ENCODE results near the gene ADCY7.

ADCY7 gene

DNA sequence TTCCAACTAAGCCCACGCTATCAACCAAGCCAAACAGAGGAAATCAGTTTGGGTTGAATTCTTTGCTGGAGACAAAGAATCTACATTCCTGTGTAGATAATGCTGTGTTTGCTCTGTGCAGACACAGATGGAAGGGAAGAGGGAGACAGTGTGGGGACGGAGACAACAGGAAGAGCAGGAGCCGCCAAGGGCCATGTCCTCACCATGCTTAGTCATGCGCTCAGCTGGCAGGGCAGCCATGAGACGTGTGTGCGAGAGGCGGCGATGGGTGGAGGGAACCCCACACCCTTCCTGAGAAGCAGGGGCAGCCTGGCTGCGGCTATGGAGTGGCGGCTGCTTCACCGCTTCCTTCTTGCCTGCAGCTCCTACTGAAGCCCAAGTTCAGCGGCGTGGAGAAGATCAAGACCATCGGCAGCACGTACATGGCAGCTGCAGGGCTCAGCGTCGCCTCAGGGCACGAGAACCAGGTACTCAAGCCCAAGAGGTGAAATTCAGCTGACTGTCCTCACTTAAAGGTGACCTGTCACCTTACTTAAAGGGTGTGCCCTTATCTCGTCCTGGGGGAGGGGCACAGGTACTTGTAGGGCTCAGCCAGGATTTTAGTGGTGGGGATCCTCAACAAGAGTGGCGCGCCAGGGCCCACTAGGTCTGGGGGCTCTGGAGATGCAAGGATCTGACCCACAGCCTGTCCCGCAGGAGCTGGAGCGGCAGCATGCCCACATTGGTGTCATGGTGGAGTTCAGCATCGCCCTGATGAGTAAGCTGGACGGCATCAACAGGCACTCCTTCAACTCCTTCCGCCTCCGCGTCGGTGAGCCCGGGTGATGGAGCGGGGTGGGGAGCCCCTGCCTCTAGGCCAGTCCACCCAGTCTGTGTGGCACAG is 47.5 kb downstream of the ADCY7 start:
- peak; percentile 91 for DNase-seq (ENCODE audit: low spot score)

DNA sequence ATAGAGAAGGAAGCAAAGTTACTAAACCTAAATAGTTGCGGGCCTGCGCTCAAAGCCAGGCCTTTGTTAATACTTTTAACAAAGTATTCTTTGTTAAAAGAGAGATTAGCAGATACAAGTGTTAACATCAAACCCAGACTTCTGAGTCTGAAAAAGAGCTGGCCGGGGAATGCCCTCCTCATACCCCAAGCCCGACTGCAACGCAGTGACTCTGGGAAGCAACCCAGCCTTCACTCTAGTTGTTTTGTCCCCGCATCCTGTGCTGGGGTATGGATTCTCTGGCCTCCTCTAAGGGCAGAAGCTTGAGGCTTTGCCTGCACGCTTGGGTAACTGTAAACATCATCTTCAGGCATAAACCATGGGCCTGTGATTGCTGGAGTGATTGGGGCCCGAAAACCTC is 48.3 kb downstream of the ADCY7 start:
- no peak for DNase-seq (ENCODE audit: low spot score)

DNA sequence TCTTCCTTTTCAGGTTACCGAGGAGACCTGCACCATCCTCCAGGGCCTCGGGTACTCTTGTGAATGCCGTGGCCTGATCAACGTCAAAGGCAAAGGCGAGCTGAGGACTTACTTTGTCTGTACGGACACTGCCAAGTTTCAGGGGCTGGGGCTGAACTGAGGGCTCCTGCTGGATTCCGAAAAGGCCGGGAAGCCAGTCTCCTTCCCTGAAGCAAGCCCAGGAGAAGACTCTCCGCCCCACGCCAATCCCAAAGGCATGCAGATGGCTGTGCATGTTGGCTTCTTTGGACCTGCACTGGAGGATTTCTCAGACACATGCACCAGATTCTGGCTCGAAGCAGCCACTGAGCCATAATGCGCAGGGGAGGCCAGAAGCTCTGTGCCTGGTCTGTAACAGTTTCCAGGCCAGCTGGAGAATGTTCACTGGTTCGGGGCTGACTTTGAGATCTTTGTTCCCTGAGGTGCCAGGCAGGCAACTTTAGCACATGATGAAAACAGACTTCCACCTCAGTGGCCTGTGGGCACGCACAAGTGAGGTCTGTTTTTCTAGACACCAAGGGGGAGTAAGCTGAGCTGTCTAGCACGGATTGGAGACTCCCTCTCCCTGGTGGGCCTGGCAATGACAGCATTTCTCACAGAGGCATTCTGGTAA is 49.1 kb downstream of the ADCY7 start:
- peak; percentile 7 for DNase-seq (ENCODE audit: low spot score)

DNA sequence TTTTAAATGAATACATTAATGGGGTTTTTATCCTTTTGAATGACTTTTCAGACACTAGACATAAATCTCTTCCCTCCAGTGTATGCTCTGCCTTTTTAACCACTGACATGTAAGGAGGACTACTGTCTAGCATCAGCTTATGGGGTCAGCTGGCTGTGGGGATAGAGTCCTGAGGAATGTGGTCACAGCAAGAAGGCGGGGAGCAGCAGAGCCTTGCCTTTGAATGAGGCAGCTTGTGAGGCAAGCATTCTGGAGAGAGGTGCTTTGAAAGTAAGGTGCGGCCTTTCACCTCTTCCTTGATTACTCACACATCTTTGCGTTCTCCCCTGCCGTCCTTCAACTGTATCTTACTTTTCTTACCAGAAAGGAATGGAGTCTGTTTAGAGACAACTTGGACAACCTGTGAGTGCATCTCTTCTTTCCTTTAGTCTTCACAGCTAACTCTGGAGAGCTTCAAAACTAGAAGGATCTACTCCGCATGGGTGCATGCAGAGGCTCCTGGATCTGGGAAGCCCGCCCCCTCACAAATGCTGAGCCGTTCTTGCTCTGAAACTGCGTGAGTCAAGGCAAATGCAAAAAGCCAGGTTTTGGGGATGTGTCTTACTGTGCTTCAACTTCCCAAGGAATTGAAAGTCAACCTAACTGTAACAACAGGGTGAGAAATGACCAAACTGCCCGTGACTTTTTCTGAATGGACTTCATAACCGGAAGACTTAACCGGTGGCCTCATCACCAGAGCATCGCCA is 49.9 kb downstream of the ADCY7 start:
- no peak for DNase-seq (ENCODE audit: low spot score)

DNA sequence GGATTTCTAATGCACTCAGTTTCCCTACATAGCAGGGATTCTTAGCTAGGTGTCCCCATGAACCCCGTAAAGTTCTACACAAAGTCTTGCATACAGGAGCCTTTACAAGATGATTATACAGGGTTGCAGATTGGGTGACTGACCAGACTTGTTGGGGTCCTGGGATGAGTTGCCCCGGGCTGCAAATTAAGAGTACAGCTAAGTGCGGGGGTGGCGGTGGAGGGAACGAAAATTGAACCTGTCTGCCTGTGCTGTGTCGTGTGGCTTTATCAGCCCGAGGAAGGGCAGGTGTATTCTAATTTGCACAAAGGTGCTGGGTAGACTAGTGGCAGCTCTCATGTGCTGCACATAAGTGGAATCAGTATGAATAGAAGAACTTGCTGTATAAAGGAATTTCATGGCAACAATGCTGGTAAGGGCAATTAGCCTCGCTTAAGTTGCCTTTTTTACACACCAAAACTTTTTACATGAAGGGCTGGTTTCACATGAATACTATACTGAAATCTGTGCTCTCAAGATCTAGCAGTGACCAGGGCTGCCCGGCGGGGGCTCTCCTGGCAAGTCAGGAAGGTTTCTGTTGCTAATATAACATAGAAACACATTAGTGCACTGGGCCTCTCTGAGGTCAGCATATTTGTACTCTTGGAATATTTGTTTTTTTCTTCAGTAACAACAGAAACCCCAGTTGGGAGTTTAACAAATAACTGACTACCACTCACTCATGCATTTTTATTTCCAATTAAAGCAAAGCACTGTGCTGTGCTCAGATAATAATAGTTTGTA is 50.7 kb downstream of the ADCY7 start:
- DNase-seq (ENCODE audit: low spot score): no peak

DNA sequence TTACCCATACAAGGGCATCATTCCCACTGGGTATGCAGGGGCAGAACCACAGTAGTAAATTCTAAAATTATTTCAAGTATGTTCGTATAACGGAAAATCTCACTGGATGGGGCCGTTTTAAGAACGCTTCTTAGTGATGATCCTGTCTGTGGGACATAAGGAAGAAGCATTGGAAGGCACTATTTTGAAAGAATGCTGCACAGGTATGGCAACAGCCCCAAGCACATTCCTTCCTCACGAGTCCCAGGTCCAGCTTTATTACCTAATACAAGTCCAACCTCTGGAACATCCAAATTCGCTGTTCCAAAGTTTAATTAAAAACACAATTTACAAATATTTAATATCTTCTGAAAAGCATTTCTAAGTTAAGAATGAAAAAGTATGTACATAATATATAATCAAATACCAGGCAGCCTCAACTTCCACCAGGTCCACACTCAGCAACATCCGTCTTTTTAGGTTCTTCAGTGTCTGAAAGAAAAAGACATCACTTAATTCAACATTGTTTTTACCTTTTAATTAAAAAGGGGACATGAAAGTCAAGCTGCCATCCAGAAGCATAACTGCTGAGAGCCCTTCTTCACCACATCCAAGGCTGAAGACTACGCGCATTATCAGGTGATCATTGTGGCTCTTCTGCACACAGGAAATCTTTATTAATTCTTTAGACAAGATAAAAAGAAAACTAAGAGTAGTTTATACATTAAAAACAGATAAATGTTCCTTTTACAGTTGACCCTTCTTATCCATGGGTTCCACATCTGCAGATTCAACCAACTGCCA is 52.6 kb downstream of the ADCY7 start:
- DNase-seq (ENCODE audit: low spot score): no peak

DNA sequence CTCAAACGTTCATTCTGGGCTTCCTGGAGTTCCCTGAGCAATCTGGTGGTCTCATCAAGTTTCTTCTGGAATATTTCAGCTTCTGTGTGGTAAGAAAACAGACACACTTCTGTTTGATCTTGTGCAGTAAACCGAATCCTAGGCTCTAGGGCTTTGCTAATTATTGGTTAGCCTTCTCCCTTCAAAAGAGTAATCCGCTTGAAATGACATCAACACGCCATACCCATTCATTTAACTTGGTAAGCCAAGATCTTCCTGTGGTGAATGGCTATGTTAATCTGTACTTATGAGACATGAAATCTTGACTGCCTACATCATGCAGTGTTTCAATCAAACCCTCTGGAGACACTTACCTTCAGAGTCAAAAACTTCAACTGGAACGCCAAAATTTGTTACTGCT is 54.0 kb downstream of the ADCY7 start:
- no peak for DNase-seq (ENCODE audit: low spot score)

DNA sequence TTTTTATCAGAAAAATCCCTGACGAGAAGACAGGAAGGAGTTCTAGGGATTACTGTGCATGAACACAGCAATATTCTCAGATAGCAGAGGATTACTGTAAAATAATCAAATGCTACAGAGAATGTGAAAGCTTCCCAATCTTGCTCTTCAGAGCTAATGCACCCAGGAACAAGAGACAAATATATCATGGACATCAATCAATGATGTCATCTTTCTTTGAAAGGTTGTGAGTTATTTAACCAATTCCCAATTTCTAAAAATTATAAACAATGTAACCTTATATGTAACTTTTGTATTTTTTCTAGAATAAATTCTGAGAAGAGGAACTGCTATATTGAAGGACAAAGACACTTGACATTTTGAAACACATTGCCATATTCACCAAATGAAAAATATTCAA is 56.0 kb downstream of the ADCY7 start:
- no peak for DNase-seq (ENCODE audit: low spot score)

DNA sequence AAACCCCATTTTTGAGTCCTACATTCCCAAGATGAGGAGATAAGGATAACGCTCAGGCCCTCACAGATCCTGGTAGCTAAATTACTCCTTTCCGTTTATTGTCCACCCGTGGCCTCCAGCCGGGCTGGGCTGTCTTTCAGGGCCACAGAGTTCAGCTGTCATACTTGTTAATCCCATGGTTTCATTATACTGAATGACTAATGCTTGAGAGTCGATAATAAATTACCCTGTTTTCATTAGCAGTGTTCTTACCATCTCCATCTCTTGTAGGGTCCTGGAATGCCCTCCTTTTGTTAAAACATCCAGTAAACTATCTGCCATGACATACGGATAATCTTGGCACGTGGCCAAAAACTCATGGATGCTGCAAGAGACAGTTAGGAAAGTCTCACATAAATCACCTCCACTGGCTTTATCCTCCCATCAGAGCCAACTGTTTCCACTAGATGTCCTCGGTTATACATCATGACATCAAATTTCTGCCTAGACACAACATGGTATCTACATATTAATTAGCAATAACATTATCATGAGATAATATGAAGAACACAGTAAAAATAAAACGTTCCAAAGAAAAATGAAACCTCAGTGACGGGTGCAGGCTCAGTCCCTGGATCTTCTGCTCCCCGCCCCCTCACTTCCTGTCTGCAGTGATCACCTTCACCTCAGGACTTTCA is 57.1 kb downstream of the ADCY7 start:
- DNase-seq (ENCODE audit: low spot score): peak; percentile 44

DNA sequence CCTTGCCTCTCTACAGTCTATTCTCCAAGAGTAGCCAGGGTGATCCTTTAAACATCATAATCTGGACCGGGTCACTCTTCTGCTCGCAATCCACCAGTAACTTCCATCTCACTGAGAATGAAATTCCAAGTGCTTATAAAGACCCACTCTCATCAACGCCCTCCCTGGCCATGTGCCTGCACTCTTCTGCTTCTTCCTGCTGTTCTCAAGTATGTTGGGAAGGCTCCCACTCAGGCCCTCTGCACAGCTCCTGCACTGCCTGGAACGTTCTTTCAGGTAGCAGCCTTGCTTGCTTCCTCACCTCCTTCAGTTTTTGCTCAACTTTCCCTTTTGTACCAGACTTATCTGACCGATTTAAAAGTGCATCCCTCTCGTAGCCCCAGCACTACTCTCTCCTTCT is 58.0 kb downstream of the ADCY7 start:
- DNase-seq (ENCODE audit: low spot score): no peak

DNA sequence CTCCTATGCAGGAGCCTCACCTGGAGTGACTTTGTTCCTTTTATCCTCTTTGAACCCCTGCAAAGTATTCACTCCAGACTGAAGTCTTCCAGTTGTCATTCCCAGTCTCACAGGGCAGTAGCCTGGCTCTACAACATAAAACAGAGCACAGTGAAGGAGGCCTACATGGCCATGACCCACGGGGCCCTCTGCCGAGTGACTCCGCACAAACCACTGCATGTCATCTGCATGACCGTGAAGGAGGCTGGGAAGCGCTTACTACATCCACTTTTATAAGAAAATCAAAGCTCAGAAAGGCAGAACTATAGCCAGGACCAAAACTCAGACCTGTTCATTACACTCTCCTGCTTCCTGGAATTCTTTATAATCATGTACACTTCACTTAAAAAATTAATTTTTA is 59.9 kb downstream of the ADCY7 start:
- DNase-seq (ENCODE audit: low spot score): no peak

DNA sequence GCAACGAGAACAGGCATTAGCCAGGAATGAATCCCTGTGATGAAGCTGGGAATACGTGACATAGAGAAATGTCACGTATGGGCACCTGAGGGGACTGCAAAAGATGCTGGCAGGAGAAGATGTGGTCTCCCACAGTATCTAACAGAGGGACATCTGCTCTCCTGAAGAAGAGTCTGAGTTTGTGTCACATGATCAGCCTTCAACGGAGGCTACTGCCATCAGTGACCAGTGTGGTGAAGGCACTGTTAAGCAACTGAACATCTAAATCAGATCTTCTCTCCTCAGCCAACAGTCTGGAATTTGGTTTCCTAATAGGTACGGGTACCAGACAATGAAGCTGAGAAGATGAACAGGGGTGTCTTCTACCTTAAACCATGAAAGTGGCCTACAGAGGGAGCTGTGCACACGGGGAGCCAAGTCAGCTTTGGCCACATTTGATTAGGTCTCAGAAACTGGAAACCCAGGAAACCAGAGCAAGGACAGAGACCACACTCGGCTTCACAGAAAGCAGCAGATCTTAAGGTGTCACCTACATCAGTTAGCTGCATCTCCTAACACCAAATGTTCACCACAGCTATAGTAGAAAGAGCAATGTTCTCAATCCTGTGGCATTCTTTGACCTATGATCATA is 60.6 kb downstream of the ADCY7 start:
- DNase-seq (ENCODE audit: low spot score): peak; percentile 37

DNA sequence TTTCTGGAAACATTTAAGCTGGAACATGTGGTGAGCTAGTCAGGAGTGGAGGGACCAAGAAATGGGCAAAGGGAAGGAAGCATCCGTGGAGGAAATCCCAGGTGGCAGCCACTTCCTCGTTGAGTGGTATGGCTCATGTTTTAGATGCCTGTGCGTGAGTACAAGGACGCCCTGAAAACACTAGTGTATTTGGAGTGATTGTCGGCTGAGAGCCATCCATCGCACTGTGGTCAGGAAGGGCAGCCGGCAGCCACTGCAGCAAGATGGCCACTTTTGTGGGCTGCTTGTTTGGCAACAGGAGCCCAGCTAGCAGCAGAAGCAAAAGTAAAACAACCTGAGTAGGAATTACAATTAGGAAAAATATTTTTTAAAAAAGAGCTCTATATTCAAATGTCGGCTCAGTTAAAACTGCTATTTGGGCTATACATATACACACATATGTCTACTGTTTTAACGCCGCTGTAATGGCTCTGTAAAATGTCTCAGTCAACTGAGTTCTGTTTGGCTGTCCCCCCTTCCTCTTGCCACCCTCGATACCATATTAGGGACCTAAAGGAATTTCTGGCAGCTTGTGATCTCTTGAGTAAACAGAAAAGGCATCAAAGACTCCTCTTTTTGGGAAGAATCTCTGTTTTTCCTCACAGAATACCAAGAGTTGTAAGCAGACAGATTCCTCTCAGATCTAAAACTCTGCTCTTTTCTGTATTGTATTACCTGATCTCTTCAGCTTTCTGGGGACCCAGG is 63.3 kb downstream of the ADCY7 start:
- DNase-seq (ENCODE audit: low spot score): no peak

DNA sequence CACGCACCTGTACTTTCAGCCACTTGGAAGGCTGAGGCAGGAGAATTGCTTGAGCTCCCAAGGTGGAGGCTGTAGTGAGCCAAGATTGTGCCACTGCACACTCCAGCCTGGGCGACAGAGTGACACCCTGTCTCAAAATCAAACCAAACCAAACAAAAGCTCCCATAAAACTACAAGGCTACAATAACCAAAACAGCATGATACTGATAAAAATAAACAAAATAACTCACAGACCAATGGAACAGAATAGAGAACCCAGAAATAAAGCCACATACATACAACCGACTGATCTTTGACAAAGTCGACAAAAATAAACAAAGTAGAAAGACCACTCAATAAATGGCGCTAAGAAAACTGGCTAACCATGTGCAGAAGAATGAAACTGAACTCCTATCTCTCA is 65.2 kb downstream of the ADCY7 start:
- DNase-seq (ENCODE audit: low spot score): no peak

DNA sequence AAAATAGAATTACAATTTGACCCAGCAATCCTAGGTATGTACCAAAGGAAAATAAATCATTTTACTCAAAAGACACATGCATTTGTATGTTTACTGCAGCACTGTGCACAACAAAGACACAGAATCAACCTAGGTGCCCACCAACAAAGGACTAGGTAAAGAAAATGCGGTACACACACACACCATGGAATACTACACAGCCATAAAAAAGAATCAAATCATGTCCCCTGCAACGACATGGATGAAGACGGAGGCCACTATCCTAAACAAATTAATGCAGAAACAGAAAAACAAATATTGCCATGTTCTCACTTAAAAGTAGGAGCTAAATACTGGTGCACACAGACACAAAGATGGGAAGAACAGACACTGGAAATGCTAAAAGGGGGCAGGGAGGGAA is 66.2 kb downstream of the ADCY7 start:
- DNase-seq (ENCODE audit: low spot score): no peak

DNA sequence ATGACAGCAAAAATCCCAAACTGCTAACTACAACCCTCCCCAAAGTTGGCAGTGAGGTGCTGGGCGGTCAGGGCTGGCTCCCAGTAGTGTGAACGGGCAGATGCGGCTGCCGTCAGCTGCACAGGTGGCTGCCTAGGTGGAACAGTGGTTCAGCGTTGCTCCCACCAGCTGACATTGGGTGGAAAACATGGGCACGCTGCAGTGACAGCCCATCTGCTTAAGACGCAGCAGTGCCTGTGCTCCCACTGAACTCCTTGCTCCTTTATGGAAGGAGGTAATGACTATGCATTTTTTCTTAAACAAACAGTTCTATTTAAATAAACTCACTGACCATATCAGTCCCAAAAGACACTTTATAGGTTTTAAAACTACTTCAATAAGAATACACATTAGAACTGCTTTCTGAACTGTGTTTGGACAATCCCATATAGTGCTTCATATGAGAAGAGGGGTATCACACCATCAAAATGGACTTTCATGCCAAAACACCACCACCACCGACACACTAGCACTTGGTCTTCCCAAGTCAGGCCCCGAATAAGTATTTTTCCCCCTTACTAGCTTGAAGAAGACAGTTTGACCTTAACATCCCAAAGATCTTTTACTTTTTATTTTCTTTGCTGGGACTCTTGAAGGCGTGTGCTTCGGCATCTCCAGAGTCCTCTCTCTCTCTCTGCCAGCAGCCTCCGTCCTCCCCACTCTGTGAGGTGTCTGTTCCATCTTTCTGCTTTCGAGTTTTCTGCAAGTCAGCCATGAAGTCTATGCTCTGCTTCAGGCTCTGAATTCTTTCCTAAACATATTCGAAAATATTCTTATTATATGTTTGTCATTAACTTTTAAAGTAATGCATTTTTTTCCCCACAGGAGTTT is 68.0 kb downstream of the ADCY7 start:
- DNase-seq (ENCODE audit: low spot score): no peak

DNA sequence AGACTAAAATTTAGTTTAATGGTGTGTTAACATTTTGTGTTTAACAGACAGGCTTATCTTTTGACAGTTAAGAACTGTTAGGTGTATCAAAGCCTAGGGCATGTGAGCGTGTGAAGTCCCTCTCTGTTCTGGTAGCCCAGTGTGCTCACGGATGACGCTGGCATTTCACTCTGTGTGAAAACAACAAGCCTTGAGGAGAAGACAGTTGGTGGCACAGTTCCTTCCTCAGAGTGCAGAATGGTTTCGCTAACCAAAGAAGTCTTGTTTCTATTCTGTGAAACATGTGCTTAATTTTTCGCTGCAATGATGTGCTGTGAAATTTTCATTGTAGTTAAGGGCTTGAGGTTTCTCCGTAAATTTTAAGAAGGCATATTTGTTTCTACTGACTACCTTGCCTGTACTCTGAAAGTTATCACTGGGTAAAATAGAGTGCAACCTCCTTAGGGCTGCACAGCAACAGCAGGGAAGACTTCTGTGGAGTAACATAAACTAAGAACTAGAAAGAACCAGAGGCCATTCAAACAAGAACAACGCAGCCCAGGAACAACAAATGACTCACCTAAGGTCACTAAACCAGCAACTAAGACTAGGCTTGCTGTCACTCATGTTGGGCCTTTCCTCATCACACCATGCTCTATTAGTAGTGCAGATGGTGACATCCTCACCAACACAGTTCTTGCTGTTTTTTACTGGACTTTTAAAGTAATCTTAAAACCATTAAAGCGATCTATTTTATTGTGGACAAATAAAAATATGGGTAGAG is 69.0 kb downstream of the ADCY7 start:
- DNase-seq (ENCODE audit: low spot score): no peak

DNA sequence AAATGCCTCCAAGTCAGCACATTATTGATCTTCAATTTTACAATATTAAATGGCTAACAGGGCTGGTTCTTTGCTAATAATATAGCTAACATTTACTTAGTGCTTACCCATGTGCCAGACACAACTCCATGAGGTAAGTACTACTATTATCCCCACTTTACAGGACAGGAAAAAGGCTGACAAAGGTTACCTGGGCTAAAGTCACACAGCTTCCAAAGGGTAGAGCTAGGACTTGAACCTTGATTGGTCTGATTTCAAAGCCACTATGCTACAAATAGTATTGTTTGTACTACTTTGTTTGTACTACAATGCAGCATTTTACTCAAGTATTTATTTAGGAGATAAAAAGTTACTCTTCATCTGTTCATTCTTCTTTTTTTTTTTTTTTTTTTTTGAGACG is 70.5 kb downstream of the ADCY7 start:
- no peak for DNase-seq (ENCODE audit: low spot score)

Measured in GM03348 (cell line).